Fibroblast of skin of left quadriceps (primary cell): ENCODE measurements around the gene PLPPR5.
A peak's percentile ranks its signal among the peaks of the same experiment; 100 is the strongest.
"Not testable (repeated sequence)": the region's sequence is repeated elsewhere in the genome, so short reads cannot be mapped to it uniquely, and the experiment has no call there.

Experiments
- DNase-seq, 2 experiments: peaks; one replicate each; pipeline ENCODE4 v3.0.0-alpha.2; 2013; ENCODE audit warnings: low read depth in 2 of 2

PLPPR5 gene

GRCh38 chr1:99004861-99005442, at the start of gene PLPPR5:
TSS of gene PLPPR5 (minus strand) at chr1:99004861. CDS start at chr1:99004671, 190 bp downstream.
- no peak for DNase-seq

DNA sequence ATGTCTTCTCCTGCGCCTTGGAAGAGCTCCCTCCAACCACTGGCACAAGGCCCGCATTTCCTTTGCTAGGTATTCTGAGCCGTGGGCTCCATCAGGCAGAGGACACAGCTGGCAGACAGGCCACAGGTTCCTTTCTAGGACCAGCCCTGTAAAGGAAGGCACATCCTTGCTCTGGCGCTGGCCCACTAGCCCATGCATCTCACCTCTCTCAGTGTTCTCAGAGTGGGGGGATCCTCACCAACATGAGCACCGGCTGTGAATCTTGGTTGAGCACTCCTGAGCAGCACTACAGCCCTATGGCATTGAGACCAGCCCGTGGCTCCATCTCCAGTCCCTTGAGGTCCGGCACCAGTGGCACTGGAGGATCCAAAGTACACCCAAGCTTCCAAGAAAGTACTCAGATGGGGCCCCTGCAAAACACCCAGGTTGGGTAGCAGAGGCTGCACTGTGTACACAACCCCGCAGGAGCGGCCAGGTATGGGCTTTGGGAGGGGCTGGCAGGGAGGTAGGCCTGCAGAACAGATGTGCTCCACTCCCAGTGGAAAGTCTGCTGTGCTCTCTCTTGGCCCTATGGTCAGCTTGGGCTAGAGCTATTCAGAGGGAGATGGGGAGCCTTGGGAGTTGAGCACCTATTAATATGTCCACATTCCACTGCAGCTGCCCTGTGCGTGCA, 47.1 kb upstream of the PLPPR5 start:
- no peak for DNase-seq

GRCh38 chr1:99049745-99050144, 45.1 kb upstream of the PLPPR5 start:
- DNase-seq: no peak

GRCh38 chr1:99036746-99037145, 32.1 kb upstream of the PLPPR5 start:
- not testable (repeated sequence) for DNase-seq

GRCh38 chr1:99018313-99018712, 13.7 kb upstream of the PLPPR5 start:
- no peak for DNase-seq

DNA sequence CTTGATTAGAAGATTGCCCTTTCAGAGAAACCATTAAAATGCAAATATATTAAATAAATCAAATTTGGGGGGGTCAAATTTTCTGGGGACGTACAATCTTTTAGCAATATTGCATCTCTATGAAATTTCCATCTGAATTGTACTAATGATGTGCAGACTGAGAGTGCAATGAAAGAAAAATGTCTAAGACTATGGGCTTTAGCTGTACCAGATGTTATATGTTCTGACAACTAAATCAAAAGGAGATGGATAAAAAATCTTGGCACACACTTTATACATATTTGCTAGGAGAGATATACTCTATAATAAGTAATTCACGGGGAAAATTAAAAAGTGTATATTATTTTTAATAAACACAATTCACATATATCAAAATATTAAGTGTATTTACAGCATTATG, 13.0 kb upstream of the PLPPR5 start:
- no peak for DNase-seq

DNA sequence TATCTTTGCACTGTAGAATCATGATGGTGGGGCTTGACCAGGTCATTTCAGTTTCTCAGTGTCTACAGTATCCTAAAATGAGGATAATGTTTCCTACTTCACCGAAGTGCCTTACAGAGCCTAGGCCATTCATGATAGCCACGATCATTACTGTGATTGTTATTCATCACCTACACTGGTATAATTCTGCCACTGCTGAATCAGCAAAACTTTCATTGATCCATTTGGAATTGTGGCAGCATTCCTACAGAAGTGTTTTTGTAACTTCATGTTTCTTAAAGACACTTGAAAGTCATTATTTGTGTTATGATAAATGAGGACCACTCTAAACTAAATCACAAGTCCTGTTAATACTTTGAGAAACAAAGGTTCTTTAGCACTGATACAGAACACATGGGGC, 6.0 kb upstream of the PLPPR5 start:
- no peak for DNase-seq

- no peak for DNase-seq
Measured at GRCh38 chr1:99007366-99007765, 2.7 kb upstream of the PLPPR5 start.

DNA sequence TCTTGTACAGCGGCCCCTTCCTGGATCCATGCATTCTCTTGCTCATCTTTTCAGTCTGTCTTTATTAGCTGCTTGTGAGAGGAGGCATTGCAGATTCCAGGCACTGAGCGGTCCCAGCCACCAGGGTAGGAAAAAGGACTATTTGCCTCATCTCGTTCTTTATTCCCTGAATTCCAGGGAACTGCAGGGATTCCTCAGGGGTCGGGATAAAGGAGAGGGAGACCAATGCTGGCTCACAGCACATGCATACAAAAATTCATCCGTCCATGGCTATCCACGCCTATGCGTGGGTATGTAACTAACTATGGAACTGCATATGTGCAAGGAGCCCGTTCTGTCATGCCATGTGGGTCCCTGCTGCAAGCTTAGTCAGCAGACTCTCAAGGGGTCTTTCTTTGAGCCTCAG, 879 bp upstream of the PLPPR5 start:
- no peak for DNase-seq

- no peak for DNase-seq
Measured at GRCh38 chr1:99004254-99004860, 304 bp downstream of the PLPPR5 start.

- DNase-seq: no peak
Measured at GRCh38 chr1:99003581-99004253, 944 bp downstream of the PLPPR5 start.

DNA sequence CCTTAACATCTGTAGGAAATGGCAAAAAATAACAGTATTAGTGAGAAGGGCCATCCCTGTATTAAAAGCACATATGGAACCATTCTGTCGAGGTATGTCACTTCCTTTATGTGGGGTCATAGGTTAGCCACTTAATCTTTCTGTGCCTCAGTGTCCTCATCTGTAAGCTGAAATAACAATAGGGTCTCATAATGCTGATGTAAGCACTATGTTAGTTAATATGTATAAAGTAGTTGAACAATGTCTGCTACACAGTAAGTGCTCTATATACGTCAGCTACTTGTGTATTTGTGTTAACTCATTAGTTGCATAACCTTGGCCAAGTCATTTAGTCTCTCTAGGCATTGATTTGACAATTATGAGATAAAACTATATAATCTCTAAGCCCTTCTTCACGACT, 11.8 kb downstream of the PLPPR5 start:
- no peak for DNase-seq

DNA sequence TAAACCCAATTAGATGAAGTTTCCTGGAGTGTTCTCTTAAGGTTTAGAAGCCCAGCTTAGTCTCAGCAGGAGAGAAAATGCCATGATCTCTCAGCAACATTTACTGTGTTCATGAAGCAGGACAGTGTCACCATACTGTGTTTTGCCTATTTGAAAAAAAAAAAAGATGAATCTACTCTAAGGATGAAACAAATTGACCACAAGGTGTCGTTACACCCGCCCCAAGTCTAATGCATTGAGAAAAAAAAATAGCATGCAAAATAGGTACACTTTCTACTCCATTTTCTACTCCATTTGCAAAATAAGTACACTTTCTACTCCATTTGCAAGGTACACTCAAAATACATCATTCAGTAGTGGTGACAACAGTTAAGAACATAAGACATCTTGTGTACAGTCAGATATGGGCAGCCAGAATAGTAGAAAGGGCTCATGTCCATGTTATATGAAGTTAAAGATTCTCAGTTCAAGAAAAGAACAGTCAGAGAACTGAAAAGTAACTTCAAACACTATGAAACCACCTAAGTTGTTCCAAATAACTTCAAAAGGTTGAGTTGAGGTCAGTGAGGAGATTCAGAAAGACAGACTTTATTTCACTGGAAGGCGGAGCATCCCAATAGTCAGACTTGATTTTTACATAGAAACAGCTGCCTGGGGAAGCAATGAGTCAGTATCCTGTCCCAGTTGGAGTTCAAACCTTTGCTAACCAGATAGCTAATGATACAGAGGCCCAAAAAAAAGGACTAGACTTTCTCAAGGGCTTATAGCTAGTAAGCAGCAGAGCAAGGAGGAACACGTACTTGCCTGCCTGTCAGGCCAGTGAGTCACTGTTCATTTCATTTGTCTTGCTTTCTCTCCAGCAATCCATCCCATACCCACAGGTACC, 13.3 kb downstream of the PLPPR5 start:
- DNase-seq: peak; percentile 75

- DNase-seq: no peak
Measured at GRCh38 chr1:98989556-98989907, 15.1 kb downstream of the PLPPR5 start.

DNA sequence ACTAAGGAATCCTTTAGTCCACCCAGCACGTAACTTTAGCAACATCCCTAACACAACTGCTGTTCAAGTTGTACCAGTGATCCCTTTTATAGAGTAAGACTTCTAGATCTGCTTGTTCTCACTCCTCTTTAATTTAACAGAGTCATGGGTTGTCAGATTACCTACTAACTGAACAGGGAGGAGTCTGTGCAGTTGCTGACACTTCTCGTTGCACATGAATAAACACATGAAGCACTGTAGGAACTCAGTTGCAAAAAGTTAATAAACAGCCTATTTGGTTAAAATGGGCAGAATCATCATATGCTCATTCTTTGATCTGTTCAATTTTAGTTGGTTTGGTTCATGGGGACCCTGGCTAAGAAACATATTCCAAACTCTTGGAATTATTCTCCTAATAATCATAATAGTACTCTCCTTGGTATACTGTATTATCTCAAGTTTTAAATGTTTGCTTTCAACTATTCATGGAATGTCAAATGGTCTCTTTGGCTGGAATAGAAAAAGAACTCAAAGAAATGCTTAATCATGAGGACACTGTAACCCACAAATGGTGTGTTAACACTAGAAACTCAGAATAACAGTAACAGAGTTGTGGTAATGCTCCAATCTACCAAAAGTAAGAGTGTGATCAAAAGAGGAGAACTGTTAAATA, 15.6 kb downstream of the PLPPR5 start:
- DNase-seq: no peak

- no peak for DNase-seq
Measured at GRCh38 chr1:98985687-98986086, 19.0 kb downstream of the PLPPR5 start.

- DNase-seq: peak in 1 of 2 experiments; percentile 50
Measured at GRCh38 chr1:98981917-98982513, 22.6 kb downstream of the PLPPR5 start.

DNA sequence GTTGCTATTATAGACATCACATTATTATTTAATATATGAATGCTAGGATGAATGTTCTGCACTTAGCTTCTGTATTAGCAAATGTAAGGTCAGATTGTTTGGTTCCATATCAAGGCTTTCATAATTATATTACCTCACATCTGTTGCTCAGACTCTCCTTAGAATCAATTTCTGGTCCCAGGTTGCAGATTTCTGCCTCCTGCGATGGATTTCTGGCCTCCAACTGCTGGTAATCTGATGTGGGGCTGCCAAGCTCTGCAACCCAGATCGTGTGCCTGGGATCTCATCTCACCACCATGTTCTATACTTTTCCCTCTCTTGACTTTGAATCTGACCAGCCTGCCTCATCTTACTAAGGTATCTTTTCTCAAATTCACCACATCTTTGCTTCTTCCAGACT, 25.2 kb downstream of the PLPPR5 start:
- DNase-seq: no peak

- DNase-seq: no peak
Measured at GRCh38 chr1:98975810-98976209, 28.9 kb downstream of the PLPPR5 start.

DNA sequence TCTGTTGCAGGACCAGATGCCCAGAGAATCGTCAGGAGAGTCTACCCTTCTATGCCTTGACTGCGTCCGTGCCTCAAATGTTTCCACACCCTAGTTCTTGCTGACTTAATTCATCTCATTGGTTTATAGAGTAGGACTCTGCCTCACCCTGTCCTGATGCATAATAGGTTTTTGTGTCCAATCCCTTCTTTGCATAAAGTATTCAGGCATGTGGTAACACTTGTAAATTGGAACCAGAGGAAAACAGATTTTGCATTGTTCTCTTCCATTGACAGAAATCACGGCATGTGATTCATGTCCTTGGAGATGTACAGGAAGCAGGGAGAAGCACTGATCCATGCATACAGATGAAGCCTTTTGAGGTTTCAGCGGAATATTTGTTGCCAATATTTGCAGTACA, 29.5 kb downstream of the PLPPR5 start:
- peak in 1 of 2 experiments; percentile 37 for DNase-seq
